ENCODE measurements around the gene CDK11B.
"Not testable (repeated sequence)": the region's sequence is repeated elsewhere in the genome, so short reads cannot be mapped to it uniquely, and the experiment has no call there.

The CDK11B gene

DNA sequence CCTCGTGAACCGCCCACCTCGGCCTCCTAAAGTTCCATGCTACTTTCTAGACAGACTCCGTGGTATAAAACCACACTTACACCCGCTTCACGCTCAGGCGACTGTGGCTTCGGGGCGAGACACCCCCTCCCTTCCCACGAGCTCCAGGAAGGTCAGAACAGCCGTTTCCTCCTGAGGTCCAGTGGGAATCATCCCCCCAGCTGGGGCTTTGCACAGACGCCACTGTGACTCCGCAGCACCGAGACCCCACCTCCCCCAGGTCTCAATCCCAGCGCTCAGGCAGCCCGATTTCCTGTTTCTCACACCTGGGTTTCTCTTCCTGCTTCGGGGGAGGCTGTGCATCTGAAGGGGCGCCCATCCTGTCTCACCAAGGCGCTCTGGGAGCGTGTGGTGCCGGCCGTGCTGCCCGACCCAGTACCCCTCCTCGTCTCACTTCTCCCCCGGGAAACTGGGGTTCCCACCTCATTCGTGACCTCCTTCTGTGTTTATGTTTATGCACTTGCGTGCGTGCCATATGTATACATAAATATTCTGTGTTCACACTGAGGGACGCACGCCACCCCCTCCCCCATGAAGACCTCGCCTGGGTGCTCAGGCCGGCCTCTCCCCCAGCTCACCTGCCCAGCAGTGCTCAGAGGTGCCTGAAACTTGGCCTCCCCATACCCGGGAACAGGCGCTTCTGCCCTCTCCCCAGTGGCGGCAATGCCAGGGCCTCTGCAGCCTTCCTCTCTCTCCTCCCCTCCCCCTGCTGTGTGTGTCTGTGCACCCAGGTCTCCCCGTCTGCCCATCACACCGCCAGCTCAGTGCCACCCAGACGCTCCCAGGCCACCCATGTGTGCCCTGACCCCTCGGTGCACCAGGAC, 19.1 kb upstream of the CDK11B start:
- peaks cover 14% of the 10 kb centered on the region for H3K36me3 ChIP-seq
- H3K4me1 ChIP-seq (ENCODE audit: control insufficient read depth in 1 of 2, insufficient read depth in 1 of 2, low read depth in 1 of 2, low read length in 1 of 2), result peaks cover 0 to 5% of the 10 kb centered on the region in 2 experiments
- no peaks in the 10 kb centered on the region for H3K9me3 ChIP-seq
- no peak overlapping the region for H3K4me3 ChIP-seq (ENCODE audit: low read depth in 1 of 2, low read length in 1 of 2)
- TF ChIP-seq, protein P1, sequence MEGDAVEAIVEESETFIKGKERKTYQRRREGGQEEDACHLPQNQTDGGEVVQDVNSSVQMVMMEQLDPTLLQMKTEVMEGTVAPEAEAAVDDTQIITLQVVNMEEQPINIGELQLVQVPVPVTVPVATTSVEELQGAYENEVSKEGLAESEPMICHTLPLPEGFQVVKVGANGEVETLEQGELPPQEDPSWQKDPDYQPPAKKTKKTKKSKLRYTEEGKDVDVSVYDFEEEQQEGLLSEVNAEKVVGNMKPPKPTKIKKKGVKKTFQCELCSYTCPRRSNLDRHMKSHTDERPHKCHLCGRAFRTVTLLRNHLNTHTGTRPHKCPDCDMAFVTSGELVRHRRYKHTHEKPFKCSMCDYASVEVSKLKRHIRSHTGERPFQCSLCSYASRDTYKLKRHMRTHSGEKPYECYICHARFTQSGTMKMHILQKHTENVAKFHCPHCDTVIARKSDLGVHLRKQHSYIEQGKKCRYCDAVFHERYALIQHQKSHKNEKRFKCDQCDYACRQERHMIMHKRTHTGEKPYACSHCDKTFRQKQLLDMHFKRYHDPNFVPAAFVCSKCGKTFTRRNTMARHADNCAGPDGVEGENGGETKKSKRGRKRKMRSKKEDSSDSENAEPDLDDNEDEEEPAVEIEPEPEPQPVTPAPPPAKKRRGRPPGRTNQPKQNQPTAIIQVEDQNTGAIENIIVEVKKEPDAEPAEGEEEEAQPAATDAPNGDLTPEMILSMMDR (IDR thresholded peaks at IDR 0.05), result no peak
- no peaks in the 10 kb centered on the region for H3K27me3 ChIP-seq
- H3K27ac ChIP-seq, result no peak overlapping the region

DNA sequence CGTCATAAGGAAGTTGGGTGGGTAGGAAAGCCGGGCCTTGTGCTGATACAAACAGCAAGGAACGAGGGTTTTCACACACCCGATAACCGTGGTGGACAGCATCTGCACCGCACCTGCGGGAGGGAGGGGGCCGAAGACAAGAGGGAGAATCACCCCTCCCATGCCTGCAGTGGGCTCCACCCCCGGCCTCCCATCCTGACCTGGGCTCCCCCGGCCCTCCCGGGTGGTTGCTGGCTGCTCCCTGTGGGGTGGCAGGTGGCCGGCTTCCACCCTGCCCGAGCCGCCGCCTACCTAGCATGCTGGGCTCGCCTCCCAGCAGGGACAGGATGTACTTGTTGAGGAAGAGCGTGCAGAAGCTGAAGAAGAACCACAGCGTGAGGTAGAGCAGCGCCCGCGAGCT, 17.3 kb upstream of the CDK11B start:
- not testable (repeated sequence) for H3K27me3 ChIP-seq; H3K9me3 ChIP-seq; H3K27ac ChIP-seq; H3K4me3 ChIP-seq (ENCODE audit: low read depth in 1 of 2, low read length in 1 of 2); H3K4me1 ChIP-seq (ENCODE audit: control insufficient read depth in 1 of 2, insufficient read depth in 1 of 2, low read depth in 1 of 2, low read length in 1 of 2)
- peaks cover 24% of the 10 kb centered on the region for H3K36me3 ChIP-seq

DNA sequence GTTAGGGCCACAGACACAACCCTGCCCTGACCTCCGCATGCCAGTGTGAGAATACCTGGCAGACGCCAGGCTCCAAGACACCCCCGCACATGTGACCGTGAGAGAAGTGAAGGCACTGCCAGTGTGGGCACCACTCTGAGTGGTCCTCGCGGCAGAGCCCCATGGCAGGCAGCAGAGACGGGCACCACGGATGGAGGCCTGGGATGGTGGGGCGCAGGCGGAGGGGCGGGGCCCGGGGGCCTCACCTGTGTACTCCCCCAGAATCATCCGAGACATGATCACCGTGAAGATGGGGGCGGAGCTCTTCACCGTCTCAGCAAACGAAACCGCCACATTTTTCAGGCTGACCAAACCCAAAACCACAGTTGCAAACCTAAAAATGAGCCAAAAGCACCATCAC, 16.4 kb upstream of the CDK11B start:
- not testable (repeated sequence) for H3K27ac ChIP-seq; H3K4me3 ChIP-seq (ENCODE audit: low read depth in 1 of 2, low read length in 1 of 2); H3K4me1 ChIP-seq (ENCODE audit: control insufficient read depth in 1 of 2, insufficient read depth in 1 of 2, low read depth in 1 of 2, low read length in 1 of 2); H3K27me3 ChIP-seq; H3K9me3 ChIP-seq
- H3K36me3 ChIP-seq, result peaks cover 33% of the 10 kb centered on the region

DNA sequence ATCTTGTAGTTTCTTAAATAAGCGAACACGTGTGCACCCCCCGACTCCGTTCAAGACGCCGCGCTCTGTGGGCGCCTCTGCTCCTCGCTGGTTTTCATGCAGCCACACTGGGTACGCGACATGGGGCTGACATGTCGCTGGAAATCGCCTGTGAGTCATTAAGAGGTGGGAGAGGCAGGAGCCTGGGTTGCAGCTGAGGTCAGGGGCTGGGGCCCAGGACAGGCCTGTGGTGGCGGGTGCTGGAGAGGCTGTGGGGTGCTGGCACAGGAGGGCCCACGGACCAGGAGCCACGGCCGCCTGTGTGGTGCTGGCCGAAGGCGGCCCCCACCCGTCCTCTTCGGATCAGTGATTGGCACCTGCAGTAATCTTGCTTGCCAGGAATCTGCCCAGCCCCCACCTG, 16.0 kb upstream of the CDK11B start:
- H3K36me3 ChIP-seq, result peaks cover 37% of the 10 kb centered on the region
- not testable (repeated sequence) for H3K4me1 ChIP-seq (ENCODE audit: control insufficient read depth in 1 of 2, insufficient read depth in 1 of 2, low read depth in 1 of 2, low read length in 1 of 2); H3K9me3 ChIP-seq; H3K27ac ChIP-seq; H3K4me3 ChIP-seq (ENCODE audit: low read depth in 1 of 2, low read length in 1 of 2); H3K27me3 ChIP-seq

DNA sequence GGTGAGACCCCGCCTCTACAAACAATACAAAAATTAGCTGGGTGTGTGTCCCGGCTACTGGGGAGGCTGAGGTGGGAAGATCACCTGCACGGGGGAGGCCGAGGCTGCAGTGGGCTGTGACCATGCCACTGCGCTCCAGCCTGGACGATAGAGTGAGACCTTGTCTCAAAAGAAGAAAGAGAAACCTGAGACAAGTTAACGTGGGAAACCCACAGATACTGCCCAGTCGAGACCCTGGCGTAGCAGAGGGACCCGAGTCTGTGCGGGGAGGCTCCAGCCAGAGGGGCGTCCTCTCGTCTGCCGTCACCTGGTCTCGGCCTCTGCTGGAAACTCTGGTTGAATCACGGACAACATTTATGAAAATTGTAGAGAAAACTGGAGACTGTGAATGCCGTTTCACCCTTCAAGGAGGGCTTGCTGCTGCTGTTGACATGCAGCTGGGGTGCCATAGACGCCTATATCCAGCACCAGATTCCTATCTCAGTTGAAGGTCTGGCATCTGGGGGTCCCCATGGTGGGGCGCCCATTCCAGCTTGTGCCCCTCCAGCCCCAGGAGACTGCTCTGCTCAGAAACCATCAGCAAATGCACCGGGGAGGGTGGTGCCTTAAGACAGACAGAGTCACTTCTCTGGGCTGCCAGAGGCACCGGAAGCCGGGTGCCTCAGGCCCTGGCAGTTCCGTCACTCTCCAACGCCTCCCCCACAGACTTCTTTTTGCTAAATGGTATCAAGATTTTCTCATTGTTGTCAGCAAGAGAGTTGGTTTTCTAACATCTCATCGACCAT, 13.6 kb upstream of the CDK11B start:
- H3K27ac ChIP-seq, result no peak overlapping the region
- TF ChIP-seq, protein P1 (IDR thresholded peaks at IDR 0.05), result no peak
- H3K9me3 ChIP-seq, result no peaks in the 10 kb centered on the region
- H3K4me1 ChIP-seq (ENCODE audit: control insufficient read depth in 1 of 2, insufficient read depth in 1 of 2, low read depth in 1 of 2, low read length in 1 of 2), result peaks cover 0 to 5% of the 10 kb centered on the region in 2 experiments
- no peak overlapping the region for H3K4me3 ChIP-seq (ENCODE audit: low read depth in 1 of 2, low read length in 1 of 2)
- no peaks in the 10 kb centered on the region for H3K27me3 ChIP-seq
- peaks cover 60% of the 10 kb centered on the region for H3K36me3 ChIP-seq

DNA sequence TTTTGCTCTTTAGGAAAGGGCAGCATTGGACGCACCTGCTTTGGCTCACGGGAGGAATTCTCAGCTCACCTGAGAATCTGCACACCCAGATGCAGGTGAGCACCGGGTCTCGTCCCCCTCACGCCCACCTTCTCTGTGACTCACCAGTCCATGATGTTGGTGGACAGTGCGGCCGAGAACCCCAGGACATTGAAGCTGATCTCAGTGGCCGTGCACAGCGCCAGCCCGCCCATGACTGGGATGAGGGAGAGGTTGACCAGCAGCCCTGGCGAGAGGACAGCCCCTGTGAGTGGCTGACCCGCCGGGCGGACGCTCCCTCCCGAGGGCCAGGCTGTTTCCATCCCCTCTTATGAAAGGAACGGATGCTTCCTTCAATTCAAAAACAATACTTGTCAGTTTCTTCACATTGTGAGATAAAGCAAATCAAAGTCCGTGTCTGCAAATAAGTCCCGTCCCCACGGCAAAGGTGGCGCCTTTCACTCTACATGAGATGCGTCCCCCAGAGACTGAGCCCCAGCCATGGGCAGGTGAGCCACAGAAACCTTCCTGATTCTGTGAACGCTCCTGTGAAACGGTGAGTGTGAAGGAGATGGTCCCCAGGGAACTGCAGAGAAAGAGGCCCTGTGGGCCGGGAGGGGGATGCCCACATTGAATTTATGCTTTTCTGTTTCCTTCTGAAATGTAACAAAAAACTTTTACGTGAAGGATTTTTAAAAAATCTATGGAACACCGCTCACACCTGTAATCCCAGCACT, 12.7 kb upstream of the CDK11B start:
- TF ChIP-seq, protein P1 (IDR thresholded peaks at IDR 0.05), result no peak
- no peak overlapping the region for H3K27ac ChIP-seq
- no peaks in the 10 kb centered on the region for H3K9me3 ChIP-seq
- peaks cover 0 to 5% of the 10 kb centered on the region in 2 experiments for H3K4me1 ChIP-seq (ENCODE audit: control insufficient read depth in 1 of 2, insufficient read depth in 1 of 2, low read depth in 1 of 2, low read length in 1 of 2)
- no peaks in the 10 kb centered on the region for H3K27me3 ChIP-seq
- H3K36me3 ChIP-seq, result peaks cover 63% of the 10 kb centered on the region
- H3K4me3 ChIP-seq (ENCODE audit: low read depth in 1 of 2, low read length in 1 of 2), result no peak overlapping the region

All from neutrophil (primary cell).